NCI-H146 (cell line): ENCODE results near the gene LARGE1.
"Not testable (repeated sequence)": the region's sequence is repeated elsewhere in the genome, so short reads cannot be mapped to it uniquely, and the experiment has no call there.

Source experiments
- DNase-seq: peaks from one replicate; lab custom pipeline; 2025; lab: John Stamatoyannopoulos, UW

LARGE1 gene

GRCh38 chr22:33593818-33594217, 326.5 kb downstream of the LARGE1 start:
- DNase-seq: no peak

GRCh38 chr22:33591946-33592345, 328.3 kb downstream of the LARGE1 start:
- DNase-seq: no peak

GRCh38 chr22:33589297-33589696, 331.0 kb downstream of the LARGE1 start:
- DNase-seq: no peak

- no peak for DNase-seq
These were observed 331.4 kb downstream of the LARGE1 start for GRCh38 chr22:33588860-33589259.

GRCh38 chr22:33584152-33584551, 336.1 kb downstream of the LARGE1 start:
- no peak for DNase-seq

- no peak for DNase-seq
These were observed 337.4 kb downstream of the LARGE1 start for GRCh38 chr22:33582822-33583400.

GRCh38 chr22:33580310-33580709, 340.0 kb downstream of the LARGE1 start:
- DNase-seq: no peak

- peak; percentile 47 for DNase-seq
These were observed 340.7 kb downstream of the LARGE1 start for GRCh38 chr22:33579448-33580093.

GRCh38 chr22:33578752-33579151, 341.5 kb downstream of the LARGE1 start:
- no peak for DNase-seq

GRCh38 chr22:33577862-33578411, 342.3 kb downstream of the LARGE1 start:
- DNase-seq: peak; percentile 3

GRCh38 chr22:33576205-33576604, 344.1 kb downstream of the LARGE1 start:
- DNase-seq: no peak

- DNase-seq: no peak
These were observed 344.5 kb downstream of the LARGE1 start for GRCh38 chr22:33575771-33576170.

- no peak for DNase-seq
These were observed 345.2 kb downstream of the LARGE1 start for GRCh38 chr22:33575041-33575440.

- no peak for DNase-seq
These were observed 346.8 kb downstream of the LARGE1 start for GRCh38 chr22:33573479-33573878.

- no peak for DNase-seq
These were observed 348.2 kb downstream of the LARGE1 start for GRCh38 chr22:33572086-33572485.

GRCh38 chr22:33570110-33570509, 350.2 kb downstream of the LARGE1 start:
- DNase-seq: no peak

GRCh38 chr22:33569559-33569958, 350.7 kb downstream of the LARGE1 start:
- DNase-seq: no peak

- DNase-seq: no peak
These were observed 351.3 kb downstream of the LARGE1 start for GRCh38 chr22:33569018-33569417.

- not testable (repeated sequence) for DNase-seq
These were observed 353.8 kb downstream of the LARGE1 start for GRCh38 chr22:33566495-33566894.

GRCh38 chr22:33565580-33565995, 354.7 kb downstream of the LARGE1 start:
- peak; percentile 60 for DNase-seq

- DNase-seq: no peak
These were observed 355.6 kb downstream of the LARGE1 start for GRCh38 chr22:33564683-33565082.

- peak; percentile 71 for DNase-seq
These were observed 356.9 kb downstream of the LARGE1 start for GRCh38 chr22:33563220-33563964.

- peak; percentile 38 for DNase-seq
These were observed 357.8 kb downstream of the LARGE1 start for GRCh38 chr22:33562501-33562900.
